ENCODE data around the gene STRIT1.

STRIT1 gene

DNA sequence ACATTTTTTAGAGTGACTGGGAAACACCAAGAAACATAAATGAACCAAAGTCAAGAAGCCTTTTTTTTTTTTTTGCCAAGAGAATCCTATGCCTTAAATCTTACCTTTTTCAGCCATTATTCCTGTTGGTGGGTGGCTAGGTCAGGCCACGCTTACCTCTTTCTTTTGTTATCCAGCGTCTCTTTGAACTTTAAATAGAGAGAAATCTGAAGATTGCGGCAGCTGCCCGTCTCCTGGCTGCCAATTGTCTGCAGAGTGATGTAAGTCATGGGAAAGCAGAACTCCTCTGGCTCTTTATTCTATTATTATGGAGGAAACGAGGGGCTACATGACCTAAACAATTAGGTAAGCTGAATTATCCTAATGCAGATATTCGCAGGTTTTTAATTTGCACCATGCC is at the start of gene STRIT1:
TSS of gene STRIT1 (minus strand) at position 168 of the 400 bp plus-strand sequence.
- TF ChIP-seq FOXM1 (IDR thresholded peaks at IDR 0.05; ENCODE audit: borderline replicate concordance, low read depth) (no peak), EGR1 (IDR thresholded peaks at IDR 0.05) (no peak), TEAD4 (IDR thresholded peaks at IDR 0.05) (no peak), CEBPB (IDR thresholded peaks at IDR 0.05) (no peak), NFIC (IDR thresholded peaks at IDR 0.05) (no peak), RAD21 (IDR thresholded peaks at IDR 0.05; ENCODE audit: low read depth) (no peak), EP300 (IDR thresholded peaks at IDR 0.05; ENCODE audit: borderline replicate concordance) (no peak), YY1 (IDR thresholded peaks at IDR 0.05; ENCODE audit: low read depth) (no peak), TCF12 (IDR thresholded peaks at IDR 0.05; ENCODE audit: low read depth) (no peak), ZBTB7A (IDR thresholded peaks at IDR 0.05; ENCODE audit: low read depth) (no peak), TAF1 (IDR thresholded peaks at IDR 0.05; ENCODE audit: low read depth) (no peak)
- TF ChIP-seq, protein P1, sequence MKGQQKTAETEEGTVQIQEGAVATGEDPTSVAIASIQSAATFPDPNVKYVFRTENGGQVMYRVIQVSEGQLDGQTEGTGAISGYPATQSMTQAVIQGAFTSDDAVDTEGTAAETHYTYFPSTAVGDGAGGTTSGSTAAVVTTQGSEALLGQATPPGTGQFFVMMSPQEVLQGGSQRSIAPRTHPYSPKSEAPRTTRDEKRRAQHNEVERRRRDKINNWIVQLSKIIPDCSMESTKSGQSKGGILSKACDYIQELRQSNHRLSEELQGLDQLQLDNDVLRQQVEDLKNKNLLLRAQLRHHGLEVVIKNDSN (IDR thresholded peaks at IDR 0.05) = no peak
- TF ChIP-seq, protein P2, sequence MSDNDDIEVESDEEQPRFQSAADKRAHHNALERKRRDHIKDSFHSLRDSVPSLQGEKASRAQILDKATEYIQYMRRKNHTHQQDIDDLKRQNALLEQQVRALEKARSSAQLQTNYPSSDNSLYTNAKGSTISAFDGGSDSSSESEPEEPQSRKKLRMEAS (IDR thresholded peaks at IDR 0.05) = no peak

DNA sequence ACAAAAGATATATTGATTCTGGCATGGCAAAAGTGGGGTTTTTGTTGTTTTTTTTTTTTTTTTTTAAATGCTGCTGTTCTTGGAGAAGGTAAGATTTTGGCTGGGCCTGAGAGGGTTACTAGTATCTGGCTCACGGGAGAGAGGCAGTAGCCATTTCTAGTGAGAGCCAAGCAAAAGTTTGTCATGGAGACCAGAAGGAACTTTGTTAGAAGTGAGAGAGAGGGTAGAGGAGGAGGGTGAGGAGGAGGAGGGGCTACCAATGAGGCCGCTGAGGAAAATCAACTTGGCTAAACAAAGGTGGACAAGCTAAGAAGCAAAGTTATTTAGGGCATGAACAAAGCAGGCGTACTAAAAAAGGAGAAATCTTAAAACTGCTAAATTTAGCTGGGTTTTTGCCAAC is 48.9 kb upstream of the STRIT1 start:
- TF ChIP-seq, protein P2 (IDR thresholded peaks at IDR 0.05) = no peak
- TF ChIP-seq YY1 (IDR thresholded peaks at IDR 0.05; ENCODE audit: low read depth) (no peak), TCF12 (IDR thresholded peaks at IDR 0.05; ENCODE audit: low read depth) (no peak), CREB1 (IDR thresholded peaks at IDR 0.05; ENCODE audit: low read depth) (no peak), NFIC (IDR thresholded peaks at IDR 0.05) (no peak), FOXM1 (IDR thresholded peaks at IDR 0.05; ENCODE audit: borderline replicate concordance, low read depth) (no peak), RAD21 (IDR thresholded peaks at IDR 0.05; ENCODE audit: low read depth) (no peak), ZBTB7A (IDR thresholded peaks at IDR 0.05; ENCODE audit: low read depth) (no peak)
- TF ChIP-seq, protein P1 (IDR thresholded peaks at IDR 0.05) = no peak

DNA sequence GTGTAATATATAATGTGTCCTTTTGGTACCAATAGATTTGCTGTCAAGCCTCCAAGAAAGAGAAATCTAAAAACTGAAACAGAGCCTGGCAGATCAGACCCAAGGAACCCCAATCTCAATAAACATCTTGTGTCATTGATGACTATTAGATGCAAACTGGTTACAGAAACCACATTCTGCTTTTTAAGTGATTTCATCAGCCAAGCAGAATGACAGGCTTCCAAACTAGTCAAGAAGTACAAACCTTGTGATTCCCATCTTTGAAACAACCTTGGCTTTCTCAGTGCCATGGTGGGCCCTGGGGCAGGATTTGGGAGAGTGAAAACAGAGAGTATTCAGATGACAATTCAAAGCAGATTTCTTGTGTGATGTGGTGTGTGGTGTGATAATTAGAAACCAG is 45.6 kb upstream of the STRIT1 start:
- TF ChIP-seq FOXM1 (IDR thresholded peaks at IDR 0.05; ENCODE audit: borderline replicate concordance, low read depth) (no peak), TEAD4 (IDR thresholded peaks at IDR 0.05) (no peak)

DNA sequence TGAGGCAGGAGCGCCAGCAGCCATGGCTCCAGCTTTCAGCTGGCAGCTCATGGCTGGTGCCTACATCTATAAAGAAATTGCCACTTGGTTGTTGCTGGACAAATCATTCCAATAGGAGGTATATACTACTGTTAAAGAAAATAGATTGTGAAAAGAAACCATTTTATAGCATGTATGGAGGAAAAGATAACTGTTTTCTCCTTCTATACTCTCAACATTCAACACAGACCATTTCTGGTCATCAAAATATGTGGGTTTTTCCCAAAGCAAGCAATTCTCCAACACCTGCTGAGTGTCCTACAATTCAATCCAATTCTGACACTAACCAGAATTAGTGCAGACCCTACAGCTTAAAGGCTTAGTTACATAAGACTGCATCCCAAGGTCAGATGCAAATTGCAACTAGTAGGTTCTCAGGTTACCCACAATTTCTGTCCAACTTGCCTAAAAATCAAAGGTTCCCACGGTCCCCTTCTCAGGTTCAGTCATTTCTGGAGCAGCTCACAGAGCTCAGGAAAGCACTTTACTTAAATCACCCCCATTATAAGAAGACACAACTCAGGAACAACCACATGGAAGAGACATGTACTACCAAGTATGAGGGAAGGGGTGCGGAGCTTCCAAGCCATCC is 42.4 kb upstream of the STRIT1 start:
- TF ChIP-seq TEAD4 (IDR thresholded peaks at IDR 0.05) (no peak), CREB1 (IDR thresholded peaks at IDR 0.05; ENCODE audit: low read depth) (no peak), CEBPB (IDR thresholded peaks at IDR 0.05) (no peak), FOXM1 (IDR thresholded peaks at IDR 0.05; ENCODE audit: borderline replicate concordance, low read depth) (no peak), EP300 (IDR thresholded peaks at IDR 0.05; ENCODE audit: borderline replicate concordance) (no peak), ZBTB7A (IDR thresholded peaks at IDR 0.05; ENCODE audit: low read depth) (no peak), NFIC (IDR thresholded peaks at IDR 0.05) (no peak), EGR1 (IDR thresholded peaks at IDR 0.05) (no peak), TCF12 (IDR thresholded peaks at IDR 0.05; ENCODE audit: low read depth) (no peak), TAF1 (IDR thresholded peaks at IDR 0.05; ENCODE audit: low read depth) (no peak), RAD21 (IDR thresholded peaks at IDR 0.05; ENCODE audit: low read depth) (no peak), YY1 (IDR thresholded peaks at IDR 0.05; ENCODE audit: low read depth) (no peak)
- TF ChIP-seq, protein P3, sequence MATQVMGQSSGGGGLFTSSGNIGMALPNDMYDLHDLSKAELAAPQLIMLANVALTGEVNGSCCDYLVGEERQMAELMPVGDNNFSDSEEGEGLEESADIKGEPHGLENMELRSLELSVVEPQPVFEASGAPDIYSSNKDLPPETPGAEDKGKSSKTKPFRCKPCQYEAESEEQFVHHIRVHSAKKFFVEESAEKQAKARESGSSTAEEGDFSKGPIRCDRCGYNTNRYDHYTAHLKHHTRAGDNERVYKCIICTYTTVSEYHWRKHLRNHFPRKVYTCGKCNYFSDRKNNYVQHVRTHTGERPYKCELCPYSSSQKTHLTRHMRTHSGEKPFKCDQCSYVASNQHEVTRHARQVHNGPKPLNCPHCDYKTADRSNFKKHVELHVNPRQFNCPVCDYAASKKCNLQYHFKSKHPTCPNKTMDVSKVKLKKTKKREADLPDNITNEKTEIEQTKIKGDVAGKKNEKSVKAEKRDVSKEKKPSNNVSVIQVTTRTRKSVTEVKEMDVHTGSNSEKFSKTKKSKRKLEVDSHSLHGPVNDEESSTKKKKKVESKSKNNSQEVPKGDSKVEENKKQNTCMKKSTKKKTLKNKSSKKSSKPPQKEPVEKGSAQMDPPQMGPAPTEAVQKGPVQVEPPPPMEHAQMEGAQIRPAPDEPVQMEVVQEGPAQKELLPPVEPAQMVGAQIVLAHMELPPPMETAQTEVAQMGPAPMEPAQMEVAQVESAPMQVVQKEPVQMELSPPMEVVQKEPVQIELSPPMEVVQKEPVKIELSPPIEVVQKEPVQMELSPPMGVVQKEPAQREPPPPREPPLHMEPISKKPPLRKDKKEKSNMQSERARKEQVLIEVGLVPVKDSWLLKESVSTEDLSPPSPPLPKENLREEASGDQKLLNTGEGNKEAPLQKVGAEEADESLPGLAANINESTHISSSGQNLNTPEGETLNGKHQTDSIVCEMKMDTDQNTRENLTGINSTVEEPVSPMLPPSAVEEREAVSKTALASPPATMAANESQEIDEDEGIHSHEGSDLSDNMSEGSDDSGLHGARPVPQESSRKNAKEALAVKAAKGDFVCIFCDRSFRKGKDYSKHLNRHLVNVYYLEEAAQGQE (IDR thresholded peaks at IDR 0.05; ENCODE audit: low read depth) = no peak
- TF ChIP-seq, protein P1 (IDR thresholded peaks at IDR 0.05) = no peak
- TF ChIP-seq, protein P2 (IDR thresholded peaks at IDR 0.05) = no peak

DNA sequence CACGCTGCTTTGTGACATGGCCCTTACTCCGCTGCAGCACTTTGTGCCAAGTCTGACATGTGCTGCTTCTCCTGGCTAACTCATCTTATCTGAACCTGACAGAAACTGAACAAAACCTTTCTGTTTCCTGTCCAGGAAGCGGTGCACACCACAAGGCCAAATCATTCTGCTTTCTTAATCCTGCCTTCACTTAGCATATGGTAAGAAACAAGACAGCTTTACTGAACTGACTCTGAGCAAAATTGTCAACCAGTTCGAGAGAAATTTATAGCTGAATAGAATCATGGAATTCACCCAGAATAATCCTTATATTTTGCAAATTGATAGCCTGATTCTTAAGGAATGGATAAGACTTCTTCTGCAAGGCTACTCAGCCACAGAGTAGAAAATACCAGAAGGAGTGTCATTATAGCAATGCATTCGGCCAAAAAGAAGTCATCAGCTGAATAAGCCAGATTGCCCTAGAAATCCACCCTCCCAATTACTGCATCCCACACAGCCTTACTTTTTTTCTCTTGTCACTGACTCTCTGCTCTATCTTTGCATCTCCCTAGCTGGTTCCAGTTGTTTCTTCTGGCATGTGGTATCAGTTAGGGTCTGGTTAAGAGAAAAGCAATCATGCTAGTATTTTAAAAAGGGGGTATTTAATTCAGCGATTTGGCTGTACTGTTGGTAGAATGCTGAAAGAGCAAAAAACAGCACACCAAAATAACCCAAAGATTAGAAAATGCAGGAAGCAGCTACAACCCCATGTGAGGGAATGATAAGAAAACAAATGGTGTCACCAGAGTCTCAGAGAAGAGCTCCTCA is 41.6 kb upstream of the STRIT1 start:
- TF ChIP-seq CREB1 (IDR thresholded peaks at IDR 0.05; ENCODE audit: low read depth) (no peak), EP300 (IDR thresholded peaks at IDR 0.05; ENCODE audit: borderline replicate concordance) (no peak), YY1 (IDR thresholded peaks at IDR 0.05; ENCODE audit: low read depth) (no peak), TAF1 (IDR thresholded peaks at IDR 0.05; ENCODE audit: low read depth) (no peak), CEBPB (IDR thresholded peaks at IDR 0.05) (no peak), TEAD4 (IDR thresholded peaks at IDR 0.05) (no peak), NFIC (IDR thresholded peaks at IDR 0.05) (no peak), ZBTB7A (IDR thresholded peaks at IDR 0.05; ENCODE audit: low read depth) (no peak), FOXM1 (IDR thresholded peaks at IDR 0.05; ENCODE audit: borderline replicate concordance, low read depth) (no peak)
- TF ChIP-seq, protein P1 (IDR thresholded peaks at IDR 0.05) = no peak
- TF ChIP-seq, protein P3 (IDR thresholded peaks at IDR 0.05; ENCODE audit: low read depth) = no peak

Measured in Ishikawa (cell line).